Occipital lobe (tissue), 2 donors: ENCODE measurements around the gene PEX11G. TPM values are rescaled to one million over a fixed set of nuclear protein-coding genes. Genes with fewer than 3 reads are reported as not detected.

Source experiments
- DNase-seq: peaks from one replicate; lab custom pipeline; 2025; lab: John Stamatoyannopoulos, UW
- total RNA-seq: library from RNA; depleted of rRNA; stranded (reverse); fragments of >200 nt; gene quantifications from one replicate; pipeline ENCODE4 v1.2.3, GENCODE V29; 2014

The PEX11G gene
- total RNA-seq, 1 donor from 2014 or later = 0.94 TPM

DNA sequence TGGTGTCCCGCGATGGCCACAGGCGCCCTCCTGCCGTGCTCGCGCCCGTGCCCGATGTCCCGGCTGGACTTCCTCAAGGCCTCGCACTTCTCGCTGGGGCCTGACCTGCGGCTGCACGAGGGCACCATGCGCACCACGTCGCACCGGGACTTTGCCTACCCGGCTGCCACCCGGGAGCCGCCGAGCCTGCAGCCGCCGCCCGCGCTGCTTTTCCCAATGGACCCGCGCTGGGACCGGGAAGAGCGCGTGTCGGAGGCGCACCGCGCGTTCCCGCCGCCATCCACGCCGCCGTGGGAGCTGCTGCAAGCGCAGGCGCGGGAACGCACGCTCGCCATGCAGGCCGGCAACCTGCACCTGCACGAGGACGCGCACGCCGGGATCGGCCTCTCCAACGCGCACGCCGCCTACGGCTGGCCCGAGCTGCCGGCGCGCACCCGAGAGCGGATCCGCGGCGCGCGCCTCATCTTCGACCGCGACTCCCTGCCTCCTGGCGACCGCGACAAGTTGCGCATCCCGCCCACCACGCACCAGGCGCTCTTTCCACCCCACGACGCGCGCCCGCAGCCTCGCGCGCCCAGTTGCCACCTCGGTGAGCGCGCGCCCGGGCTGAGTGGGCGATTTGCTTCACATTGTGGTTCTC, 12.1 kb upstream of the PEX11G start:
- DNase-seq = peak; percentile 79

GRCh38 chr19:7497292-7497691, 8.5 kb upstream of the PEX11G start:
- DNase-seq = no peak

- DNase-seq = peak; percentile 86
Measured at GRCh38 chr19:7494416-7495098, 5.7 kb upstream of the PEX11G start.

- no peak for DNase-seq
Measured at GRCh38 chr19:7492558-7492957, 3.7 kb upstream of the PEX11G start.

DNA sequence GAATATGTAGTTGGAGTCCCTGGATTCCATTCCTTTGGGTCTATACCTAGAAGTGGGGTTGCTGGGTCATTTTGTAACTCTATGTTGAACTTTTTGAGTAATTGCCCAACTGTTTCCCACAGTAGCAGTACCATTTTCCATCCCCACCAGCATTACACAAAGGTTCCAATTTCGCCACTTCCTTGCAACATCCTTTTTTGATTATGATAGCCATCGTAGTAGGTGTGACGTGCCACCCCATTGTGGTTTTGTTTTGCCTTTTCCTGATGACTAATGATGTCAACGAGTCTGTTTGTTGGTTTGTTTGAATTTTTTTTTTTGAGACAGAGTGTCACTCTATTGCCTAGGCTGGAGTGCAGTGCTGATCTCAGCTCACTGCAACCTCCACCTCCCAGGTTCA, 3.3 kb upstream of the PEX11G start:
- no peak for DNase-seq

DNA sequence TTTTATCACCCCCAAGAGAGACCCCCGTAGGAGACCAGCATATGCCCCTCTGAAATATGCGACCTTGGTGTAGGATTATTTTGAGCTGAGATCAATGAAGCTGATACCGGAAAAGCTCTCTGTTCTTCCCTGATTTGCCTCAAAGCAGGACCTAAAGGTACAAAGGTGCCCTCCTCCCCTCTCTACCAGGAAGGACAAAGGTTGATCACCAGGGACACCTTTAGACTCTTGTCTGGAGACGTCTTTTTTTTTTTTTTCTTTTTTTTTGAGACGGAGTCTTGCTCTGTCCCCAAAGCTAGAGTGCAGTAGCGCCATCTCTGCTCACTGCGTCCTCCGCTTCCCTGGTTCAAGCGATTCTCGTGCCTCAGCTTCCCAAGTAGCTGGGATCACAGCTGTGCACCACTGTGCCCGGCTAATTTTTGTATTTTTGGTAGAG, 792 bp upstream of the PEX11G start:
- DNase-seq = no peak

GRCh38 chr19:7486923-7487322, 1.9 kb downstream of the PEX11G start:
- DNase-seq = no peak

DNA sequence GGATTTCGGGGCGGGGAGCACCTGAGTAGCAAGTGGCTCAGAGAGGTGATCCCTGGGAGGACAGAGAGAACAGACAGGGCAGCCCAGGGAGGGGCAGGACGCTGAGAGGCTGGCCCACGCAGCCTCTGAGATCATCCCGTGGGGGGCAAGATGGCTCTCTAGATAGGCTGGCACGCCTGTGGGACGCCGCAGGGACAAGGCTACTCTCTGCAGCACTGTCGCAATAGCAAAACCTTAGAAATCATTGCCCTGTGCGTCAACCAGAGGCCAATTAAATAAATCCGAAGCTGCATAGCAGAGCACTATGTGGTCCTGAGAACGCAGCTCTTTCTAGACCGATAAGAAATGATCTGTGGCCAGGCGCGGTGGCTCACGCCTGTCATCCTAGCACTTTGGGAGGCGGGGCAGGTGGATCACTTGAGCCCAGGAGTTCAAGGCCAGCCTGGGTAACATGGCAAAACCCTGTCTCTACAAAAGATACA, 5.1 kb downstream of the PEX11G start:
- DNase-seq = no peak

DNA sequence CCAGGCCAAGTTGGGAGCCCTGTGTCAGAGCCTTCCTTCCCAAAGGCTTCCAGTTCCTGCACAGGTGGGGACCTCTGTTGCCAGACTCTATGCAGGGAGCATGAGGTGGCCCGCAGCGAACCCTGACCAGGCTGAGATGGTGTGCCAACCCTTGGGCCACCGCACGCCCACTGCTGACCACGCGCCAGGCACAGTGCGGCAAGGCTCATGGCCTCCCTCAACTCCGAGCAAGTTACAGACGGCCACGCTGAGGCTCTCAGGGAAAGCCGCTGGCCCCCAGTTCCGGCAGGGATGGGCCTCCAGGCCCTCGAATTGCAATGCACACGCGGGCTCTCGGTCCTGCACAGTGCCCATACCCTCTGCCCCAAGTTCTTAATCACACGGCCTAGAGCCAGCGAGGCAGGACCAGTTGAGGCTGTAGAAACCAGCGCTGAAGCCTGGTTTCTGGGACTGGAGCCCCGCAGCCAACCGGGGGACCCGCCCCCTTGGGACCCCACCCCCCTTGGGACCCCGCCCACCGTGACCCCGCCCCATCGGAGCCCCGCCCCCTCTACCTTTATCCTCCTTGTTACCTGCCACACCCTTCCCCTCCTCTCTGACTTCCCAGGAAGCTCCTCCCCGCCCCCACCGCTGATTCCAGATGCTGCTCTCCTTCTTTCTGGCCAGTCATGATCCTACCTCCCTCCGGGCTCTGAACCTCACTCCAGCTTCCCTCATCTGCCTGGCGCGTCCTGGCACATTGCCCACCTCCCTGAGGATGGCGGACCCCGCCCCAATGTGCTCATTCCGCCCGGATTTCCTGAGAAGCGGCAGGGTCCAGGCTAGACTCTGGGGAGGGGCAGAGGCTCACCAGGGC, 6.0 kb downstream of the PEX11G start:
- no peak for DNase-seq

DNA sequence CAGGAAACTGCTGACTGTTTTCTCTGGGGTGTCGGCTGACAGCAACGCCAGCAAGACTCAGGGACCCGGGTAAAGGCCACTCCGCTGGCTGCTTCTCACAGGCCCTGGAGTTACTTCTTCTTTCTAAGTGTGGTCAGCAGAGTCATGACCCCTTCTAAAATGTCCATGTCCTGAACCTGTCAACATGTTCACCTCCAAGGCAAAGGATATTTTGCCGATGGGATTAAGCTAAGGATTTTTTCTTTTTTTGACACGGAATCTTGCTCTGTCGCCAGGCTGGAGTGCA, 7.9 kb downstream of the PEX11G start:
- DNase-seq = no peak

GRCh38 chr19:7480222-7480969, 8.4 kb downstream of the PEX11G start:
- no peak for DNase-seq

GRCh38 chr19:7478843-7479227, 10.0 kb downstream of the PEX11G start:
- no peak for DNase-seq

GRCh38 chr19:7478173-7478842, 10.5 kb downstream of the PEX11G start:
- DNase-seq = no peak

GRCh38 chr19:7477758-7478157, 11.1 kb downstream of the PEX11G start:
- DNase-seq = no peak

DNA sequence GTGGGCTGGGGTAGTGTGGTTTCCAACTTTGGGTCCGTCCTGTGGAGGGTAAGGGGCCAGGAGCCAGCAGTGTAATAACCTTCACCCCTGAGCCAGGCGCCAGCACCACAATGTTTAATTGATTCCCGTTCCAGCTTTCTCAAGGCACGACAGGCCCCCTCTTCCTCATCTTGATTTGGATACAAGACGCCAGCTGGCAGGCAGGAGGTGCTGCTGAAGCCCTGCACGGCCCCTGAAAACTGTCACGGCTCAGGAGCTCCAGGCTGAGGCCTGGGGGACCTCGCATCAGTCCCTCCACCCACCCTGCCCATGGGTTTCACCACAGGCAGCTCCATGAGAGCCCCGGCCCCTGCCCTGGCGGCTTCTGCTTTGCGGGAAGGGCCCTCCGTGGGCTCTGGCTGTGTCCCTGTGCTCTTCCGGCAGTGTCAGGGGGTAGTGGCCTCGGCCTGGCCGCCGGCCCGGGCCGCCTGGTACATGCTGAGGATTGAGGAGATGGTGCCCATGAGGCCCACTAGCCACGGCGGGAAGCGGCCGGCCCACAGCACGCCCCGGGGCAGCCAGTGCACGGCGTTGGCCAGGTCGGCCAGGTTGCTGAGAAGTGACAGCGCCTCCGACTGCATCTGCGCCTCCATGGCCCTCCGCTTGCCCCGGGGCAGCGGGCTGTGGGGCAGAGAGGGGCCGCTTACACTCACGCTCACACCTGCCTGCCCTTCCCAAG, 11.9 kb downstream of the PEX11G start:
- no peak for DNase-seq

DNA sequence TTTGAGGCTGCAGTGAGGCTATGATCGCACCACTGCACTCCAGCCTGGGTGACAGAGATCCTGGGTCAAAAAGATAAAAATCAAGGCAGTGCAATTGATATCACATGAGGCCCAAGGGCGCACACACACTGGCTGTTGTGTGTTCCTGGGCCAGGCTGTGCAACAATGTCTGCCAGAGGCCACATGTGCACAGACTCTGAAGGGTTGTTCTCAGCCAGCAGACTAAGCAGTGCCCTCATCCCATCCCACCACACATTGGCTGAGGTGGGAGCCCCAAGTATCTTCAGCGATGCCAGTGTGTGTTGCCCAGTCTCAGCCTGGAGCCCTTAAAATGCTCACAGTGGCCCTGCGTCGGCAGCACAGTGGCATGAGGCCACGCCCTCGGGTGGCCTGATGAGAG, 12.6 kb downstream of the PEX11G start:
- no peak for DNase-seq

GRCh38 chr19:7475665-7476064, 13.2 kb downstream of the PEX11G start:
- DNase-seq = no peak

GRCh38 chr19:7471696-7472615, 16.9 kb downstream of the PEX11G start:
- DNase-seq = no peak

GRCh38 chr19:7470540-7471305, 18.1 kb downstream of the PEX11G start:
- no peak for DNase-seq
